D341Med (cell line): ENCODE results near the gene PPOX.

Source experiments
- DNase-seq: peaks from one replicate; pipeline ENCODE4 v3.0.0; 2012; ENCODE audit warnings: low spot score

The PPOX gene

GRCh38 chr1:161165742-161166668 is at the start of gene PPOX:
Gene PPOX (plus strand): TSS chr1:161166426. CDS start chr1:161166848, 422 bp downstream.
- DNase-seq, result peak; percentile 92

GRCh38 chr1:161117759-161118581 is 48.3 kb upstream of the PPOX start, which contains the start of the genes NIT1 and PFDN2:
Gene NIT1 (plus strand): TSS chr1:161118105. CDS start chr1:161118177, 72 bp downstream.
Gene PFDN2 (minus strand): TSS chr1:161118037. CDS start chr1:161118026, 11 bp downstream.
- DNase-seq, result peak; percentile 97

- DNase-seq, result peak; percentile 67
Measured at GRCh38 chr1:161119092-161119903, 46.9 kb upstream of the PPOX start.

- DNase-seq, result no peak
Measured at GRCh38 chr1:161121042-161121650, 45.1 kb upstream of the PPOX start.

GRCh38 chr1:161121834-161122233 is 44.4 kb upstream of the PPOX start:
- no peak for DNase-seq

GRCh38 chr1:161122967-161123366 is 43.3 kb upstream of the PPOX start:
- no peak for DNase-seq

- DNase-seq, result no peak
Measured at GRCh38 chr1:161127649-161128048, 38.6 kb upstream of the PPOX start.

GRCh38 chr1:161128591-161129420 is 37.4 kb upstream of the PPOX start:
- DNase-seq, result no peak

GRCh38 chr1:161130266-161130665 is 36.0 kb upstream of the PPOX start:
- no peak for DNase-seq

- DNase-seq, result peak; percentile 38
Measured at GRCh38 chr1:161131523-161132409, 34.5 kb upstream of the PPOX start.

- peak; percentile 94 for DNase-seq
Measured at GRCh38 chr1:161132410-161133219, 33.6 kb upstream of the PPOX start, which contains the start of gene DEDD. Gene DEDD (minus strand): TSS chr1:161132667. CDS start chr1:161124462, 8,205 bp downstream.

GRCh38 chr1:161133220-161133740 is 32.9 kb upstream of the PPOX start:
- no peak for DNase-seq

- DNase-seq, result no peak
Measured at GRCh38 chr1:161137881-161138280, 28.3 kb upstream of the PPOX start.

GRCh38 chr1:161138431-161138830 is 27.8 kb upstream of the PPOX start:
- no peak for DNase-seq

GRCh38 chr1:161139766-161140165 is 26.5 kb upstream of the PPOX start:
- peak; percentile 66 for DNase-seq

GRCh38 chr1:161140755-161141400 is 25.3 kb upstream of the PPOX start:
- DNase-seq, result no peak

- no peak for DNase-seq
Measured at GRCh38 chr1:161145832-161146231, 20.4 kb upstream of the PPOX start.

GRCh38 chr1:161153176-161153575 is 13.1 kb upstream of the PPOX start:
- no peak for DNase-seq
